ENCODE measurements around the gene COL6A2. TPM values are rescaled to one million over a fixed set of nuclear protein-coding genes. Genes with fewer than 3 reads are reported as not detected.
"Not testable (repeated sequence)": the region's sequence is repeated elsewhere in the genome, so short reads cannot be mapped to it uniquely, and the experiment has no call there.

The COL6A2 gene
- polyA plus RNA-seq, 3 donors from 2014 or later, result 4.4 to 46.6 (median 30.6) TPM

DNA sequence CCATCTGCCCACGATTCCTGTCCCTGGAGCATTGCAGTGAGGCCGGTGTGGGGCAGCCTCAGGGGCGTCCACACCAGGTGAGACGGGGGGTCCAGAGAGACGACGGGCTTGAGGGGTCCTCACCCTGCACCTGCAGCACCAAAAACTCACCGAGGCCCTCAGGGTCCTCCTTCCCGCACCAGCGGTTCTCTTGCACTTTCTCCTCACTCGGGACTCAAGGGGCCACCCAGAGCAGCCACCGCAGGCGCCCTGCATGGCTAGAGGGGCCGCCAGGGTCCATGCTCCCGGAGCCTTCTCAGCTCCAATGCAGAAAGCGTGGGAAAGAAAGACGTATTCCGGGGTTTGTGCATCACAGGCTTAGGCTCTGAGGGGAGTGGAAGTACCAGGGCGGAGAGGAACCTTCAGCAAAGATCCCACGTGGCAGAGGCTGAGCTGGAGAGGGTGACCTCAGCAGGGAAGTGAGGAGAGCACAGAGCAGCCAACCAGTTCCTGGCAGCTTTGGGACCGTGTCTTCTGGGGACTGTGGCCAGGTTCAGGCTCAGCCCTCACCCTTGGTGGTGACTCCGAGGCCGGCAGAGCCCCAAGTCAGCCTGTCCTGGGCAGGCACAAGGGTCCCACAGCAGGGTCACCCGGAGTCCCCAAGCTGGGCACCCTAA, 19.5 kb upstream of the COL6A2 start:
- Mint-ChIP-seq H3K4me1 (no peaks in the 10 kb centered on the region), H3K36me3 (no peaks in the 10 kb centered on the region)

DNA sequence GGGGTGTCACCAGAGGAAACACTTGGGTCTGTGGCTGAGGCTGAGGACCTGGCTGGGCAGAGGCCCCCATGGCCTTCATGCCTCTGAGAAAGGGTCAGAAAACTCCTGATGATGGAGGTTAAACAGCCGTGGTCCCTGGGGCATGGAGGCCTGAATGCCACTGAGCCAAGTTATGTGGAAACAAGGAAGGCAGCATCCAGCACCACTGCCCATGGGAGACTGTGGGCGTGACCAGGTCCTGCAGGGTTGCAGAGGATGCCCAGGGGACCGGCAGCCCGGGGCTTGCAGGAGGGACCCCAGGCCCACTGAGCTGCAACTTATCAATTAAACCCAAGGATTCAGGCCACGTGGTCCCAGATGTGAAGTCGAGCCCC, 18.9 kb upstream of the COL6A2 start:
- no peaks in the 10 kb centered on the region for H3K4me1 Mint-ChIP-seq
- no peak for DNase-seq
- H3K27me3 Mint-ChIP-seq (ENCODE audit: low read depth in 3 of 3), result peaks cover 1 to 14% (median 11%) of the 10 kb centered on the region in 3 donors
- no peak overlapping the region for H3K4me3 Mint-ChIP-seq
- H3K9me3 Mint-ChIP-seq, result peaks cover 0 to 2% (median 0%) of the 10 kb centered on the region in 6 donors
- H3K27ac Mint-ChIP-seq, result no peak overlapping the region
- H3K36me3 Mint-ChIP-seq, result no peaks in the 10 kb centered on the region

More for the DNA sequence above, 19.5 kb upstream of the COL6A2 start:
- Mint-ChIP-seq H3K27me3 (ENCODE audit: low read depth in 3 of 3) (peaks cover 5 to 13% (median 11%) of the 10 kb centered on the region in 3 donors), H3K27ac (no peak overlapping the region), H3K4me3 (no peak overlapping the region), H3K9me3 (peaks cover 0 to 2% (median 0%) of the 10 kb centered on the region in 6 donors)
- DNase-seq, result no peak

DNA sequence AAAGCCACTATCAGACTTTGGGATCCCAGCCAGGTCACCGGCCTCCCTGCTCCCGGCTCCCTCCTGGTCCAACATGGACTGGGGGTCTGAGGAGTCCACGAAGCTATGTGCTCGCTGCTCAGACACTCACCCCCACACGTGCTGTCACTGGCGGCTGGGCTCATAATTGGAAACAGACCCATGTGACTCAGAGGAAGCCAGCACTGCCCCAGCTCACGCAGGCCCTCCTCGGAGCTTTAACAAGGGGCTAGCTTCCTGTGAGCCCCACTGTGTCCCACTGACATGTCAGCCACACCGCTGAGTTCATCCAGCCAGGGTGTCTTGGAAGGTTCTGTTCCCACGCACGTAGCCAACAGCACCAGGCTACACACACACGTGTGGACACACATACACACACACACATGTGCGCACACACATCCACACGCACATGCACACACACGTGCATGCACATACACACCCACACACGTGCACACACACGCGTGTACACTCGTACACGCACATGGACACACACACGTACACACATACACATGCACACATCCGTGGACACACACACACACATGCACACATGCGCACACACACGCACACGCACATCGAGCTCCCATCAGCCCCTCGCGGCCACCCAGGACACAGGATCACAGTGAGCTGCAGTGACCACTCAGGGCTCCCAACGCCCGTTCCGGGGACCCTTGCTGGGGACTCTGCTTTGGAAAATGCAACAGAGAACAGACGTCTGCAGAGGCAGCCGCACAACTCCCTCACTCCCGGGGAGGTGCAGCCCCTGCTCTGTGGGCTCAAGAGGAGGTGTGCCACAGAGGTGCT, 18.4 kb upstream of the COL6A2 start:
- Mint-ChIP-seq H3K36me3 (no peaks in the 10 kb centered on the region), H3K4me3 (no peak overlapping the region), H3K27ac (no peak overlapping the region), H3K27me3 (ENCODE audit: low read depth in 3 of 3) (peaks cover 1 to 14% (median 11%) of the 10 kb centered on the region in 3 donors), H3K9me3 (peaks cover 0 to 2% (median 0%) of the 10 kb centered on the region in 6 donors), H3K4me1 (no peaks in the 10 kb centered on the region)
- no peak for DNase-seq

- no peak for DNase-seq
- Mint-ChIP-seq H3K36me3 (no peaks in the 10 kb centered on the region), H3K9me3 (peaks cover 0 to 2% (median 0%) of the 10 kb centered on the region in 6 donors), H3K4me3 (no peak overlapping the region), H3K4me1 (no peaks in the 10 kb centered on the region), H3K27me3 (ENCODE audit: low read depth in 3 of 3) (peaks cover 1 to 11% (median 8%) of the 10 kb centered on the region in 3 donors), H3K27ac (no peak overlapping the region)
These were observed 17.5 kb upstream of the COL6A2 start for GRCh38 chr21:46080171-46081021.

- no peak overlapping the region for H3K27ac Mint-ChIP-seq
- no peaks in the 10 kb centered on the region for H3K4me1 Mint-ChIP-seq
- H3K27me3 Mint-ChIP-seq (ENCODE audit: low read depth in 3 of 3), result peaks cover 1 to 9% (median 4%) of the 10 kb centered on the region in 3 donors
These were observed 16.7 kb upstream of the COL6A2 start for GRCh38 chr21:46081022-46081861.

GRCh38 chr21:46081862-46082712, 15.8 kb upstream of the COL6A2 start:
- peaks cover 0 to 2% (median 0%) of the 10 kb centered on the region in 6 donors for H3K9me3 Mint-ChIP-seq
- H3K27me3 Mint-ChIP-seq (ENCODE audit: low read depth in 3 of 3), result peaks cover 1 to 6% (median 4%) of the 10 kb centered on the region in 3 donors
- H3K4me1 Mint-ChIP-seq, result no peaks in the 10 kb centered on the region
- no peak overlapping the region for H3K27ac Mint-ChIP-seq
- peaks cover 0 to 4% (median 0%) of the 10 kb centered on the region in 3 donors for H3K36me3 Mint-ChIP-seq
- DNase-seq, result no peak
- H3K4me3 Mint-ChIP-seq, result no peak overlapping the region

More at GRCh38 chr21:46081022-46081861, 16.7 kb upstream of the COL6A2 start:
- peaks cover 0 to 2% (median 0%) of the 10 kb centered on the region in 6 donors for H3K9me3 Mint-ChIP-seq
- H3K36me3 Mint-ChIP-seq, result no peaks in the 10 kb centered on the region
- H3K4me3 Mint-ChIP-seq, result no peak overlapping the region
- no peak for DNase-seq

GRCh38 chr21:46082713-46082962, 15.3 kb upstream of the COL6A2 start:
- Mint-ChIP-seq H3K27ac (no peak overlapping the region), H3K4me1 (no peaks in the 10 kb centered on the region), H3K4me3 (no peak overlapping the region), H3K36me3 (peaks cover 0 to 4% (median 0%) of the 10 kb centered on the region in 3 donors), H3K27me3 (ENCODE audit: low read depth in 3 of 3) (peaks cover 1 to 4% (median 4%) of the 10 kb centered on the region in 3 donors), H3K9me3 (peaks cover 0 to 2% (median 0%) of the 10 kb centered on the region in 6 donors)
- DNase-seq, result no peak

GRCh38 chr21:46082963-46083790, 14.7 kb upstream of the COL6A2 start:
- peaks cover 0 to 4% (median 3%) of the 10 kb centered on the region in 6 donors for H3K9me3 Mint-ChIP-seq
- DNase-seq, result no peak
- H3K27ac Mint-ChIP-seq, result no peak overlapping the region
- H3K27me3 Mint-ChIP-seq (ENCODE audit: low read depth in 3 of 3), result peaks cover 1 to 5% (median 3%) of the 10 kb centered on the region in 3 donors
- peaks cover 0 to 4% (median 1%) of the 10 kb centered on the region in 3 donors for H3K36me3 Mint-ChIP-seq
- no peak overlapping the region for H3K4me3 Mint-ChIP-seq
- H3K4me1 Mint-ChIP-seq, result no peaks in the 10 kb centered on the region

DNA sequence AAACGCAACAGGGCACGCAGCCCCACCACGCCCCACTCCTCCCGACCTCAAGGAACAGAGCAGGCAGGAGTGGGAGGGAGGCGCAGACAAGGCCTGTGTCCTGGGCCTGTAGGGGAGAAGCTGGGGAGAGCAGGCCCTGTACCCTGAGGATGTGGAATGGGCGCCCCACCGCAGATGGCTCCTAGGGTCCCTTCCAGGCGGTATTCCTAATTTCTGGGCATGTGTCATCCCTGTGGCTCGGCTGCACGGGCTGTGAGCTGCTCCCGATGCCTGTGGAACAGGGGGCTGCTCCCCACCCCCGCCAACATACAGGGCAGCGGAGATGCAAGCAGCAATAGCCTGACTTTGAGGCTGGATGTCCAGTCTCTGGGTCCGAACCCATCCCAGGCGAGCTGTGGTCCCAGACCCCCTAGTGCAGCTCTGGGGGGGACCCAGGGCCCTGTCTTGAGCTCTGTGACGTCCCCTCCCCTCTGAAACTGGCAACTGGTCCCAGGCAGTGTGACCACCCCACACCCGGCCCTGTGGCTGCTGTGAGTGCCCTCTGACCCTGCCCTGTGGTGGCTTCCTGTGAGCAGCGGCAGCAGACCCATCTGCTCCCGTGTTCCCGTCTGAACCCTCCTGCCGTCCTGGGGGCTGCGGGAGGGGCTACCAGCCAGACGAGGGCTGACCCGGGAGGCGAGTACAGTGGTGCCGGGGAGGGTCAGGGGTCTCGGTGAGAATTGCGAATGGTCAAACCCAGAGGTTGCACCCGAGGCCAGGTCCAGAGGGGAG, 13.9 kb upstream of the COL6A2 start:
- Mint-ChIP-seq H3K4me1 (no peaks in the 10 kb centered on the region), H3K27me3 (ENCODE audit: low read depth in 3 of 3) (peaks cover 5 to 7% (median 7%) of the 10 kb centered on the region in 3 donors), H3K27ac (no peak overlapping the region), H3K9me3 (peaks cover 0 to 10% (median 6%) of the 10 kb centered on the region in 6 donors), H3K4me3 (no peak overlapping the region), H3K36me3 (peaks cover 0 to 7% (median 4%) of the 10 kb centered on the region in 3 donors)
- no peak for DNase-seq

DNA sequence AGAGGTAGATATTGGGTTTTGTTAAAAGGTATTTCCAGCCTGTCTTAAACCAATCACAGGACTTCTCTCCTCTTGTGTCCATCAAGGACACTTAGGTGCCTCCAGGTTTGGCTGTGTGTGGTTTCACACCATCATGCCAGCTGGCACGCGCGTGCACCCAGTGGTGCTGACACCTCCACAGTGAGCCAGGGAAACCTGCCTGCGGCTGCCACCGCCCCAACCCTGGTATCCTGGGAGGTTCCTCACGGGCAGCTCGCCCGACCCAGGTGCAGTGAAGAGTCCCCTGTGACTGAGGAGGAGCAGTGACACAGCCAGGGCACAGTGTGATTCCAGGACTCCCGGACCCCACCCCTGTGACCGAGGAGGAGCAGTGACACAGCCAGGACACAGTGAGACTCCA, 13.2 kb upstream of the COL6A2 start:
- Mint-ChIP-seq H3K4me3 (no peak overlapping the region), H3K36me3 (peaks cover 0 to 7% (median 4%) of the 10 kb centered on the region in 3 donors), H3K27ac (no peak overlapping the region)

GRCh38 chr21:46085259-46085658, 12.7 kb upstream of the COL6A2 start:
- peaks cover 0 to 11% (median 7%) of the 10 kb centered on the region in 6 donors for H3K9me3 Mint-ChIP-seq
- peaks cover 7 to 10% (median 10%) of the 10 kb centered on the region in 3 donors for H3K27me3 Mint-ChIP-seq (ENCODE audit: low read depth in 3 of 3)
- H3K27ac Mint-ChIP-seq, H3K4me1 Mint-ChIP-seq, H3K4me3 Mint-ChIP-seq, H3K36me3 Mint-ChIP-seq, DNase-seq: not testable (repeated sequence)

More for the DNA sequence above, 13.2 kb upstream of the COL6A2 start:
- Mint-ChIP-seq H3K9me3 (peaks cover 0 to 10% (median 6%) of the 10 kb centered on the region in 6 donors), H3K27me3 (ENCODE audit: low read depth in 3 of 3) (peaks cover 7 to 10% (median 7%) of the 10 kb centered on the region in 3 donors), H3K4me1 (no peaks in the 10 kb centered on the region)
- DNase-seq, result no peak
